ENCODE data around the gene TAS2R20. TPM values are rescaled to one million over a fixed set of nuclear protein-coding genes. Genes with fewer than 3 reads are reported as not detected.

Gene TAS2R20
- total RNA-seq, 4 donors from 2014 or later: 0.78 to 4.6 (median 1.3) TPM

DNA sequence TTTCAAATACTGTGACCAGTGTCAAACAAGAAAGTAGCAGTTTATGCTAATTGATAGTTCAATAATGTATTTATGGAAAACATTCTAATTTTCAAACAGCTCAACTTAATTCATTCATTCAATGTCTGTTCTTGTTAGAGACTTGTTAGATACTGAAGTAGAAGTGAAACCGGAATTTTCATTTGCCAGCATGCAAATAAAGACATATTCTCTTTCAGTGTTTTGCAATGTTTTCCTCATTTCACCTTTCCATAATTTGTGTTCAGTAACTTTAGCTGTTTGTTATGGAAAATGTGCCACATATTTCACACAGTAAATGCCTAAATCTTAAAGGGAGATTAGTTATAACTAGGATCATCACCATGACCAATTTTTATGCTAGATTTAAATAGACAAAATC is 32.6 kb downstream of the TAS2R20 start:
- no peaks in the 10 kb centered on the region for H3K9me3 ChIP-seq
- TF ChIP-seq EP300 (IDR thresholded peaks at IDR 0.05) (no peak), POLR2AphosphoS5 (IDR thresholded peaks at IDR 0.05) (no peak), POLR2A (IDR thresholded peaks at IDR 0.05; ENCODE audit: low read depth) (no peak)
- TF ChIP-seq, protein P1, sequence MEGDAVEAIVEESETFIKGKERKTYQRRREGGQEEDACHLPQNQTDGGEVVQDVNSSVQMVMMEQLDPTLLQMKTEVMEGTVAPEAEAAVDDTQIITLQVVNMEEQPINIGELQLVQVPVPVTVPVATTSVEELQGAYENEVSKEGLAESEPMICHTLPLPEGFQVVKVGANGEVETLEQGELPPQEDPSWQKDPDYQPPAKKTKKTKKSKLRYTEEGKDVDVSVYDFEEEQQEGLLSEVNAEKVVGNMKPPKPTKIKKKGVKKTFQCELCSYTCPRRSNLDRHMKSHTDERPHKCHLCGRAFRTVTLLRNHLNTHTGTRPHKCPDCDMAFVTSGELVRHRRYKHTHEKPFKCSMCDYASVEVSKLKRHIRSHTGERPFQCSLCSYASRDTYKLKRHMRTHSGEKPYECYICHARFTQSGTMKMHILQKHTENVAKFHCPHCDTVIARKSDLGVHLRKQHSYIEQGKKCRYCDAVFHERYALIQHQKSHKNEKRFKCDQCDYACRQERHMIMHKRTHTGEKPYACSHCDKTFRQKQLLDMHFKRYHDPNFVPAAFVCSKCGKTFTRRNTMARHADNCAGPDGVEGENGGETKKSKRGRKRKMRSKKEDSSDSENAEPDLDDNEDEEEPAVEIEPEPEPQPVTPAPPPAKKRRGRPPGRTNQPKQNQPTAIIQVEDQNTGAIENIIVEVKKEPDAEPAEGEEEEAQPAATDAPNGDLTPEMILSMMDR (IDR thresholded peaks at IDR 0.05): no peak
- 100% methylated on average over 1 of the region's 1 CpG for WGBS
- H3K27me3 ChIP-seq: no peaks in the 10 kb centered on the region
- intact Hi-C loops (cut with DNase I): no loop called here
- no peak for DNase-seq (ENCODE audit: extremely low spot score)
- H3K4me3 ChIP-seq: no peak overlapping the region
- H3K4me1 ChIP-seq: peaks cover 5 to 10% (median 9%) of the 10 kb centered on the region in 4 donors
- H3K36me3 ChIP-seq: peaks cover 0 to 4% (median 0%) of the 10 kb centered on the region in 4 donors
- no peak overlapping the region for H3K27ac ChIP-seq (replicated peaks in 1 of 4)

DNA sequence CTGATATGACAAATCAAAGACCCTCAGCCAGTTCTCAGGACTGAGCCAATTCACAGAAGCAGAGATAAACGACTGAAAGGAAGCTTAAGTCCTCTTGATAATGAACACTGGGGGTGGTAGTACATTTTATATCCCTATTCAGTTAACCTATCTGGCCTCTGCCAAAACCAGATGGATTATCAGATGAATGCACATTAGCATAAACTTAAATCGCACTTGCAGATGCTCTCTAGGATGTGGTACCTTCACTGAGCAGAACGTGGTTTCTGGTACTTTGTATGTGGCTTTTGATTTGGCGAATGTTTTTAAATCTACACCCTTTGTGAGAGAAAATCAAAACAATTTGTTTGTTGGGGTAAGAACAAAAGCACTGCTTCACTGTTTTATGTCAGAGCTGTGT is 37.9 kb downstream of the TAS2R20 start:
- no peak for DNase-seq (ENCODE audit: extremely low spot score)
- Histone ChIP-seq H3K27me3 (no peaks in the 10 kb centered on the region), H3K4me3 (no peak overlapping the region), H3K9me3 (peaks cover 0 to 7% (median 2%) of the 10 kb centered on the region in 4 donors), H3K4me1 (no peaks in the 10 kb centered on the region), H3K36me3 (peaks cover 0 to 4% (median 0%) of the 10 kb centered on the region in 4 donors), H3K27ac (replicated peaks in 1 of 4) (no peak overlapping the region)
- intact Hi-C loops (cut with DNase I): no loop called here
- WGBS: 77% methylated on average over 4 of the region's 4 CpGs
- TF ChIP-seq, protein P1 (IDR thresholded peaks at IDR 0.05): no peak
- TF ChIP-seq POLR2AphosphoS5 (IDR thresholded peaks at IDR 0.05): no peak
- no peak for TF ChIP-seq EP300 (IDR thresholded peaks at IDR 0.05)
- no peak for TF ChIP-seq POLR2A (IDR thresholded peaks at IDR 0.05; ENCODE audit: low read depth)

DNA sequence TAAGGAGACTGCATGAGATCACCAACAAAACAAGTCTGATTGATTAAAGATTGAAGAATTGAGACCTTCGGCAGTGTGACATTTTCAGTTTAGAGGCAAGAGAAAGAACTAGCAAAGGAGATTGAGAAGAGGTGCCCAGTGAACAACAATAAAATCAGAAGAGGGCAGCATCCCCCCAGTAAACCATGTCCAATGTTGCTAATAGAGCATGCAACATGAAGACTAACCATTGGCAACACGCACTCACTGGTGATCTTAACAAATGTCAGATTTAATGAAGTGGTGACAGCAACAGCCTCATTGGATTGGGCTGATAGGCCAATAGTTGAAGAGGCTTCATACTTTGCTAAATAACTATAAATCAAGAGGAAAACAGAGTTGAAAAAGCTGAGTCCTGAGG is 38.3 kb downstream of the TAS2R20 start:
- 82% methylated on average over 2 of the region's 2 CpGs for WGBS
- DNase-seq (ENCODE audit: extremely low spot score): no peak
- Histone ChIP-seq H3K36me3 (peaks cover 0 to 4% (median 0%) of the 10 kb centered on the region in 4 donors), H3K9me3 (peaks cover 0 to 7% (median 4%) of the 10 kb centered on the region in 4 donors), H3K4me3 (no peak overlapping the region), H3K27me3 (no peaks in the 10 kb centered on the region), H3K4me1 (no peaks in the 10 kb centered on the region), H3K27ac (replicated peaks in 1 of 4) (no peak overlapping the region)
- intact Hi-C loops (cut with DNase I): no loop called here
- TF ChIP-seq POLR2A (IDR thresholded peaks at IDR 0.05; ENCODE audit: low read depth): no peak
- TF ChIP-seq, protein P1 (IDR thresholded peaks at IDR 0.05): no peak
- TF ChIP-seq POLR2AphosphoS5 (IDR thresholded peaks at IDR 0.05): no peak
- no peak for TF ChIP-seq EP300 (IDR thresholded peaks at IDR 0.05)

DNA sequence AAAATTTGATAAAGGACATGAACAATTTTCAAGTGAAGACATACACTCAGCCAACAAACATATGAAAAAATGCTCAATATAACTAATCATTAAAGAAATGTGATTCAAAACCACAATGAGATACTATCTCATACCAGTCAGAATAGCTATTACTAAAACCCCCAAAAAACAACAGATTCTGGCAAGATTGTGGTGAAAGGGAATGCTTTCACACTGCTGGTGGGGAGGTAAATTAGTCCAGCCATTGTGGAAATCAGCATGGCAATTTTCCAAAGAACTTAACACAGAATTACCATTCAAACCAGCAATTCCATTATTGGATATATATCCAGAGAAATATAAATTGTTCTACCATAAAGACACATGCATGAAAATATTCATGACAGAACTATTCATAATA is 40.4 kb downstream of the TAS2R20 start:
- Histone ChIP-seq H3K27me3 (no peaks in the 10 kb centered on the region), H3K27ac (replicated peaks in 1 of 4) (no peak overlapping the region), H3K4me3 (no peak overlapping the region), H3K36me3 (peaks cover 0 to 4% (median 0%) of the 10 kb centered on the region in 4 donors), H3K9me3 (peaks cover 0 to 7% (median 4%) of the 10 kb centered on the region in 4 donors), H3K4me1 (no peaks in the 10 kb centered on the region)
- DNase-seq (ENCODE audit: extremely low spot score): no peak
- intact Hi-C loops (cut with DNase I): no loop called here
- TF ChIP-seq EP300 (IDR thresholded peaks at IDR 0.05) (no peak), POLR2AphosphoS5 (IDR thresholded peaks at IDR 0.05) (no peak), POLR2A (IDR thresholded peaks at IDR 0.05; ENCODE audit: low read depth) (no peak)
- TF ChIP-seq, protein P1 (IDR thresholded peaks at IDR 0.05): no peak

DNA sequence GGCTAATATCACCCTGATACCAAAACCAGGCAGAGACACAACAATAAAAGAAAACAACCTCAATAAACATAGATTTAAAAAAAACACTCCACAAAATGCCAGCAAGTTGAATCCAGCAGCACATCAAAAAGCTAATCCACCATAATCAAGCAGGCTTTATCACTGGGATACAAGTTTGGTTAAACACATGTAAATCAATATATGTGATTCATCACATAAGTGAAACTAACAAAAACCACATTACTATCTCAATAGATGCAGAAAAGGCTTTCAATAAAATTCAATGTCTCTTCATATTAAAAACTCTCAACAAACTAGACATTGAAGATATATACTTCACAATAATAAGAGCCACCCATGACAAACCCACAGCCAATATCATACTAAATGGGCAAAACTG is 42.0 kb downstream of the TAS2R20 start:
- intact Hi-C loops (cut with DNase I): no loop called here
- DNase-seq (ENCODE audit: extremely low spot score): no peak
- H3K27ac ChIP-seq (replicated peaks in 1 of 4): no peak overlapping the region
- H3K27me3 ChIP-seq: no peaks in the 10 kb centered on the region
- no peak overlapping the region for H3K4me3 ChIP-seq
- no peaks in the 10 kb centered on the region for H3K36me3 ChIP-seq
- TF ChIP-seq, protein P1 (IDR thresholded peaks at IDR 0.05): no peak
- no peak for TF ChIP-seq POLR2A (IDR thresholded peaks at IDR 0.05; ENCODE audit: low read depth)
- TF ChIP-seq POLR2AphosphoS5 (IDR thresholded peaks at IDR 0.05): no peak
- TF ChIP-seq EP300 (IDR thresholded peaks at IDR 0.05): no peak
- H3K9me3 ChIP-seq: peaks cover 0 to 7% (median 4%) of the 10 kb centered on the region in 4 donors
- H3K4me1 ChIP-seq: no peaks in the 10 kb centered on the region
